Immature natural killer cell (primary cell): ENCODE data around the gene CLEC18A. TPM values are rescaled to one million over a fixed set of nuclear protein-coding genes. Genes with fewer than 3 reads are reported as not detected.
"Not testable (repeated sequence)": the region's sequence is repeated elsewhere in the genome, so short reads cannot be mapped to it uniquely, and the experiment has no call there.

ENCODE experiments used
- DNase-seq, 3 donors: peaks; one replicate each; pipeline ENCODE4 v3.0.0; 2022; ENCODE audit warnings: mixed read lengths in 1 of 3
- H3K27ac Mint-ChIP-seq, 6 donors: one replicate each; pipeline ENCODE4 v1.8.0; 2020; ENCODE audit warnings: mixed read lengths in 6 of 6, mild to moderate bottlenecking in 5 of 6, inconsistent platforms in 4 of 6, moderate library complexity in 3 of 6
- H3K27me3 Mint-ChIP-seq, 3 donors: one replicate each; pipeline ENCODE4 v1.8.0; 2020 to 2021; ENCODE audit warnings: low read depth in 3 of 3, mild to moderate bottlenecking in 3 of 3, mixed read lengths in 3 of 3, moderate library complexity in 3 of 3, inconsistent platforms in 1 of 3
- H3K36me3 Mint-ChIP-seq, 3 donors: one replicate each; pipeline ENCODE4 v1.8.0; 2020; ENCODE audit warnings: mixed read lengths in 3 of 3, inconsistent platforms in 2 of 3, mild to moderate bottlenecking in 2 of 3
- H3K4me1 Mint-ChIP-seq, 2 donors: one replicate each; pipeline ENCODE4 v1.8.0; 2020; ENCODE audit warnings: inconsistent platforms in 2 of 2, mild to moderate bottlenecking in 2 of 2, mixed read lengths in 2 of 2, moderate library complexity in 1 of 2
- H3K4me3 Mint-ChIP-seq, 5 donors: one replicate each; pipeline ENCODE4 v1.8.0; 2020; ENCODE audit warnings: mild to moderate bottlenecking in 5 of 5, mixed read lengths in 5 of 5, inconsistent platforms in 3 of 5, moderate library complexity in 3 of 5
- H3K9me3 Mint-ChIP-seq, 6 donors: one replicate each; pipeline ENCODE4 v1.8.0; 2020; ENCODE audit warnings: mild to moderate bottlenecking in 6 of 6, mixed read lengths in 6 of 6, inconsistent platforms in 4 of 6, moderate library complexity in 3 of 6
- polyA plus RNA-seq, 3 donors: library from polyadenylated mRNA; unstranded; fragments of 300-500 nt; fragmentation: Illumina TruSeq; gene quantifications; one replicate each; pipeline ENCODE4 v1.2.3, GENCODE V29; 2021

The CLEC18A gene
- polyA plus RNA-seq, 3 donors from 2014 or later: not detected

GRCh38 chr16:69999801-70000200 is 48.7 kb downstream of the CLEC18A start:
- not testable (repeated sequence) for H3K36me3 Mint-ChIP-seq, H3K27ac Mint-ChIP-seq, H3K4me3 Mint-ChIP-seq, H3K4me1 Mint-ChIP-seq, H3K9me3 Mint-ChIP-seq, H3K27me3 Mint-ChIP-seq, DNase-seq

- H3K4me3 Mint-ChIP-seq, H3K9me3 Mint-ChIP-seq, DNase-seq, H3K27me3 Mint-ChIP-seq, H3K27ac Mint-ChIP-seq: not testable (repeated sequence)
- peaks cover 6 to 13% of the 10 kb centered on the region in 2 donors for H3K4me1 Mint-ChIP-seq
- H3K36me3 Mint-ChIP-seq: peaks cover 5 to 12% (median 6%) of the 10 kb centered on the region in 3 donors
Measured at GRCh38 chr16:70003511-70003910, 52.4 kb downstream of the CLEC18A start.

GRCh38 chr16:70008604-70009003 is 57.5 kb downstream of the CLEC18A start:
- H3K27ac Mint-ChIP-seq, H3K9me3 Mint-ChIP-seq, DNase-seq, H3K27me3 Mint-ChIP-seq, H3K4me3 Mint-ChIP-seq: not testable (repeated sequence)
- Mint-ChIP-seq H3K4me1 (peaks cover 6 to 13% of the 10 kb centered on the region in 2 donors), H3K36me3 (peaks cover 9 to 21% (median 15%) of the 10 kb centered on the region in 3 donors)

- not testable (repeated sequence) for H3K27me3 Mint-ChIP-seq, H3K9me3 Mint-ChIP-seq, DNase-seq, H3K27ac Mint-ChIP-seq, H3K4me3 Mint-ChIP-seq, H3K4me1 Mint-ChIP-seq
- peaks cover 12 to 24% (median 18%) of the 10 kb centered on the region in 3 donors for H3K36me3 Mint-ChIP-seq
Measured at GRCh38 chr16:70010615-70011014, 59.5 kb downstream of the CLEC18A start.

GRCh38 chr16:70011120-70011519 is 60.0 kb downstream of the CLEC18A start:
- peaks cover 15 to 28% (median 21%) of the 10 kb centered on the region in 3 donors for H3K36me3 Mint-ChIP-seq
- not testable (repeated sequence) for H3K4me1 Mint-ChIP-seq, H3K27ac Mint-ChIP-seq, H3K9me3 Mint-ChIP-seq, DNase-seq, H3K27me3 Mint-ChIP-seq, H3K4me3 Mint-ChIP-seq

- not testable (repeated sequence) for DNase-seq, H3K4me1 Mint-ChIP-seq, H3K27ac Mint-ChIP-seq, H3K27me3 Mint-ChIP-seq, H3K4me3 Mint-ChIP-seq, H3K9me3 Mint-ChIP-seq
- H3K36me3 Mint-ChIP-seq: peaks cover 10 to 23% (median 16%) of the 10 kb centered on the region in 3 donors
Measured at GRCh38 chr16:70012354-70012753, 61.2 kb downstream of the CLEC18A start.

GRCh38 chr16:70012951-70013350 is 61.8 kb downstream of the CLEC18A start:
- not testable (repeated sequence) for H3K27me3 Mint-ChIP-seq, H3K27ac Mint-ChIP-seq, H3K4me1 Mint-ChIP-seq, DNase-seq, H3K9me3 Mint-ChIP-seq, H3K4me3 Mint-ChIP-seq
- H3K36me3 Mint-ChIP-seq: peaks cover 10 to 29% (median 19%) of the 10 kb centered on the region in 3 donors

Other genes starting within 250 kb of the CLEC18A start
- gene NQO1, start 224.8 kb upstream of the CLEC18A start, polyA plus RNA-seq: 10 to 100 TPM; 12.8 to 14.6 (median 13.3) TPM
- 10 to 100 TPM; 16.9 to 34.2 (median 24.8) TPM for gene NOB1, start 196.4 kb upstream of the CLEC18A start, polyA plus RNA-seq
- 10 to 100 TPM; 19.0 to 67.9 (median 29.3) TPM for gene WWP2, start 189.0 kb upstream of the CLEC18A start, polyA plus RNA-seq
- 10 to 100 TPM in 1 of 3 donors, 1 to 10 TPM in 2; 1.9 to 17.0 (median 5.2) TPM for gene PDPR, start 163.0 kb downstream of the CLEC18A start, polyA plus RNA-seq
- gene CLEC18C, start 222.5 kb downstream of the CLEC18A start, polyA plus RNA-seq: not detected